ENCODE results near the gene SPOUT1.

DNA sequence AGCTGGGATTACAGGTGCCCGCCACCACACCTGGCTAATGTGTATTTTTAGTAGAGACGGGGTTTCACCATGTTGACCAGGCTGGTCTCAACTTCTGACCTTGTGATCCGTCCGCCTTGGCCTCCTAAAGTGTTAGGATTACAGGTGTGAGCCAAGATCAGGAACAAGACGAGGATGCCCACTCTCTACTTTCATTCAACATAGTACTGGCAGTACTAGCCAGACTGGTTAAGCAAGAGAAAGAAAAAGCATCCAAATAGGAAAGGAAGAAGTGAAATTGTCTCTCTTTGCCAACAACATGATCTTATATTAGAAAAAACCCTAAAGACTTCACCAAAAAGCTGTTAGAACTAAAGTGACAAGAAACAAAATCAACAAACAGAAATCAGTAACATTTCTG, 18.7 kb downstream of the SPOUT1 start:
- TF ChIP-seq POLR2AphosphoS5 (IDR thresholded peaks at IDR 0.05; ENCODE audit: insufficient read depth in 1 of 2, low read depth in 1 of 2) = no peak
- TF ChIP-seq, protein P1, sequence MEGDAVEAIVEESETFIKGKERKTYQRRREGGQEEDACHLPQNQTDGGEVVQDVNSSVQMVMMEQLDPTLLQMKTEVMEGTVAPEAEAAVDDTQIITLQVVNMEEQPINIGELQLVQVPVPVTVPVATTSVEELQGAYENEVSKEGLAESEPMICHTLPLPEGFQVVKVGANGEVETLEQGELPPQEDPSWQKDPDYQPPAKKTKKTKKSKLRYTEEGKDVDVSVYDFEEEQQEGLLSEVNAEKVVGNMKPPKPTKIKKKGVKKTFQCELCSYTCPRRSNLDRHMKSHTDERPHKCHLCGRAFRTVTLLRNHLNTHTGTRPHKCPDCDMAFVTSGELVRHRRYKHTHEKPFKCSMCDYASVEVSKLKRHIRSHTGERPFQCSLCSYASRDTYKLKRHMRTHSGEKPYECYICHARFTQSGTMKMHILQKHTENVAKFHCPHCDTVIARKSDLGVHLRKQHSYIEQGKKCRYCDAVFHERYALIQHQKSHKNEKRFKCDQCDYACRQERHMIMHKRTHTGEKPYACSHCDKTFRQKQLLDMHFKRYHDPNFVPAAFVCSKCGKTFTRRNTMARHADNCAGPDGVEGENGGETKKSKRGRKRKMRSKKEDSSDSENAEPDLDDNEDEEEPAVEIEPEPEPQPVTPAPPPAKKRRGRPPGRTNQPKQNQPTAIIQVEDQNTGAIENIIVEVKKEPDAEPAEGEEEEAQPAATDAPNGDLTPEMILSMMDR (IDR thresholded peaks at IDR 0.05) = no peak
